Aorta (tissue), 5 donors: ENCODE results near the gene SLC4A8. TPM values are rescaled to one million over a fixed set of nuclear protein-coding genes. Genes with fewer than 3 reads are reported as not detected.

Experiments used
- ATAC-seq: fragments of 200-7000 bp; cut with Tn5 transposase; one replicate; pipeline ENCODE4 v1.9.1; 2022; ENCODE audit warnings: moderate library complexity; ENCODE audit not compliant: low FRiP score
- DNase-seq, 2 donors: peaks; one replicate each; pipeline ENCODE4 v3.0.0-alpha.2; 2020
- H3K27ac ChIP-seq, 2 donors: one replicate each; pipeline ENCODE4 v1.5.1; 2013; ENCODE audit warnings: low read length in 2 of 2, mild to moderate bottlenecking in 2 of 2, moderate library complexity in 2 of 2, control low read depth in 1 of 2, inconsistent platforms in 1 of 2, low read depth in 1 of 2
- H3K27me3 ChIP-seq, 2 donors: one replicate each; pipeline ENCODE4 v1.6.1; 2013; ENCODE audit warnings: control low read depth in 1 of 2, low read length in 1 of 2, mild to moderate bottlenecking in 1 of 2, moderate library complexity in 1 of 2; ENCODE audit not compliant: insufficient read depth in 2 of 2, control insufficient read depth in 1 of 2
- H3K36me3 ChIP-seq, 2 donors: one replicate each; pipeline ENCODE4 v1.6.1; 2013; ENCODE audit warnings: control low read depth in 1 of 2, low read length in 1 of 2, mild to moderate bottlenecking in 1 of 2; ENCODE audit not compliant: insufficient read depth in 2 of 2, control insufficient read depth in 1 of 2
- H3K4me1 ChIP-seq, 2 donors: one replicate each; pipeline ENCODE4 v1.6.1; 2013; ENCODE audit warnings: low read length in 2 of 2, control low read depth in 1 of 2, mild to moderate bottlenecking in 1 of 2, moderate library complexity in 1 of 2; ENCODE audit not compliant: insufficient read depth in 2 of 2, control insufficient read depth in 1 of 2
- H3K4me3 ChIP-seq, 2 donors: one replicate each; pipeline ENCODE4 v1.5.1; 2013; ENCODE audit warnings: low read length in 2 of 2, control low read depth in 1 of 2, mild to moderate bottlenecking in 1 of 2
- H3K9me3 ChIP-seq: one replicate; pipeline ENCODE4 v1.6.1; 2013; ENCODE audit warnings: mild to moderate bottlenecking, low read length; ENCODE audit not compliant: control insufficient read depth
- WGBS, 2 donors: extraction: QIAGEN DNeasy Blood & Tissue Kit; methylation state at CpG; one replicate each; pipeline ENCODE4 v1.1.7; 2013; 5-methylcytosine and 5-hydroxymethylcytosine counted together
- intact Hi-C, 2 donors: fragments of 100-400 bp; cut with DNase I; formaldehyde crosslinking; loops; one replicate each; pipeline versions ENCODE4 v1.14.2 to v1.15.0; 2022
- polyA plus RNA-seq, 2 donors: library from polyadenylated mRNA; stranded (reverse); fragments of 200-250 nt; gene quantifications; one replicate each; pipeline ENCODE4 v1.2.3, GENCODE V29; 2013
- total RNA-seq, 2 donors: library from RNA; stranded (reverse); fragmentation: NEBNext Ultra II Directional; extraction: Animal tissue kit (Norgen Biotek cat#: 25700); gene quantifications; one replicate each; pipeline ENCODE4 v1.2.1, GENCODE V29; 2021
- donor health status: healthy with polysubstance abuse.
- donor health status: Bipolar disorder and iron deficiency.
- donor health status: DM: no; HTN: no; CAD: no.
- donor health status: DM: no; HTN: no; CAD: no.
- donor health status: DM: yes; HTN: yes; CAD: no.

The SLC4A8 gene
- total and polyA plus RNA-seq, 4 donors = 0.36 to 6.1 (median 2.3) TPM

GRCh38 chr12:51430196-51430895 lies 5.7 kb downstream of the SLC4A8 start:
- Histone ChIP-seq H3K4me3 (no peak overlapping the region), H3K9me3 (no peaks in the 10 kb centered on the region), H3K27ac (no peak overlapping the region), H3K36me3 (peaks cover 0 to 5% of the 10 kb centered on the region in 2 donors), H3K27me3 (no peaks in the 10 kb centered on the region), H3K4me1 (no peaks in the 10 kb centered on the region)
- intact Hi-C loops = no loop called here
- ATAC-seq = no peak
- DNase-seq = no peak
- WGBS, 2 donors = 61 to 63% methylated on average over 4 of the region's 4 CpGs

GRCh38 chr12:51432921-51433320 lies 8.3 kb downstream of the SLC4A8 start:
- no peaks in the 10 kb centered on the region for H3K27me3 ChIP-seq
- H3K36me3 ChIP-seq = peaks cover 0 to 5% of the 10 kb centered on the region in 2 donors
- H3K9me3 ChIP-seq = no peaks in the 10 kb centered on the region
- DNase-seq (no peak), ATAC-seq (no peak)
- H3K4me3 ChIP-seq = no peak overlapping the region
- 82 to 90% methylated on average over 2 of the region's 2 CpGs for WGBS, 2 donors
- intact Hi-C loops = no loop called here
- H3K27ac ChIP-seq = no peak overlapping the region
- no peaks in the 10 kb centered on the region for H3K4me1 ChIP-seq

DNA sequence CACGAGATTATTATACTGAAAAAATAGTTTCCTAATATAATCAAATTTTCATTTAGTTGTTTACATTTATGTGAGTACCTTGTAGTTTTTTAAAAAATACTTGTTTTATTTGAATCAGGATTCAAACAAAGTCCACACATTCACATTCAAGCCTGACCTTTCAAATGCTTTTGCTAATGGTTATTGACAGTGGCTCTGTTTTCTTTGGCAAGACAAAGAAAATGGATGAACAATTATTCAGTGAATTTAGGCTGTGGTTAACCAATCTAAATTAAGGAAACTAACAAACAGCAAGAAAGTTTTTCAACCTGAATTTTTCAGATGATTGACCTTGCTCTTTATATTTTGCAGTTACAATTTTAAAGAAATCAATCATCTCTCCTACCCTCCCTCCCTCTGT lies 9.7 kb downstream of the SLC4A8 start:
- Histone ChIP-seq H3K27ac (no peak overlapping the region), H3K36me3 (peaks cover 0 to 5% of the 10 kb centered on the region in 2 donors), H3K4me3 (no peak overlapping the region), H3K4me1 (no peaks in the 10 kb centered on the region), H3K9me3 (no peaks in the 10 kb centered on the region), H3K27me3 (no peaks in the 10 kb centered on the region)
- WGBS, 2 donors = 7 to 11% methylated on average over 1 of the region's 1 CpG
- intact Hi-C loops = no loop called here
- ATAC-seq (no peak), DNase-seq (no peak)

DNA sequence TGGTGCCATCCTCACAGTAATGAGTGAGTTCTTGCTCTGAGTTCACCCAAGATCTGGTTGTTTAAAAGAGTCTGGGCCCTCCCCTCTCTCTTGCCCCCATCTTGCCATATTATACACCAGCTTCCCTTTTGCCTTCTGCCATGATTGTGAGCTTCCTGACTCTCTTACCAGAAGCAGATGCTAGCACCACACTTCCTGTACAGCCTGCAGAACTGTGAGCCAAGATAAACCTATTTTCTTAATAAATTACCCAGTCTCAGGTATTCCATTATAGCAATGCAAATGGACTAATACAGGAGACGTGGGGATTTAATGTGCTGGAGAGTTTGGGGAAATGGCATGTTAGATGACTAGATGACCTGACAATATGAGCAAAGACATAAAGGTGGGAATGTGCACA lies 12.8 kb downstream of the SLC4A8 start:
- DNase-seq = no peak
- H3K9me3 ChIP-seq = no peaks in the 10 kb centered on the region
- H3K4me3 ChIP-seq = no peak overlapping the region
- no peaks in the 10 kb centered on the region for H3K4me1 ChIP-seq
- no peak overlapping the region for H3K27ac ChIP-seq
- H3K27me3 ChIP-seq = no peaks in the 10 kb centered on the region
- 54 to 72% methylated on average over 1 of the region's 1 CpG for WGBS, 2 donors
- ATAC-seq = no peak
- intact Hi-C loops = no loop called here
- H3K36me3 ChIP-seq = no peaks in the 10 kb centered on the region

DNA sequence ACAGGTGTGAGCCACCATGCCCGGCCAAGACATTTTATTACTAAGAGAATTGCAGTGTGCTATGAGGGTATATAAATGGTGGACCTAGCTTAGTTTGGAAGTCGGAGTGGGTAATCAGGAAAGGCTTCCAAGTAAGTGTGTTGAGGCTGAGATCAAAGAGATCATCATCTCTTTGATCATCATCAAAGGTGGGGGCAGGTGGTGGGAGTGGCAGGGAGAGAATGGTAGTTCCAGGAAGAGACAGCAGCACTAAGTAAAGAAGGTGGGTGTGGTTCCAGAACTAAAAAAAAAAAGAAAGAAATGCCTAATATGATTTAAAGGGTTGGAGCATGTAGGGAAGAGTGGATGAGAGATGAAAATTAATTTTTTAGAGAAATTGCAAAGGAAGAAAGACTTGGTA lies 14.7 kb downstream of the SLC4A8 start:
- WGBS, 2 donors = 83 to 84% methylated on average over 2 of the region's 2 CpGs
- Histone ChIP-seq H3K27ac (no peak overlapping the region), H3K27me3 (no peaks in the 10 kb centered on the region), H3K36me3 (no peaks in the 10 kb centered on the region), H3K9me3 (no peaks in the 10 kb centered on the region), H3K4me1 (no peaks in the 10 kb centered on the region), H3K4me3 (no peak overlapping the region)
- ATAC-seq (no peak), DNase-seq (no peak)
- intact Hi-C loops = no loop called here

DNA sequence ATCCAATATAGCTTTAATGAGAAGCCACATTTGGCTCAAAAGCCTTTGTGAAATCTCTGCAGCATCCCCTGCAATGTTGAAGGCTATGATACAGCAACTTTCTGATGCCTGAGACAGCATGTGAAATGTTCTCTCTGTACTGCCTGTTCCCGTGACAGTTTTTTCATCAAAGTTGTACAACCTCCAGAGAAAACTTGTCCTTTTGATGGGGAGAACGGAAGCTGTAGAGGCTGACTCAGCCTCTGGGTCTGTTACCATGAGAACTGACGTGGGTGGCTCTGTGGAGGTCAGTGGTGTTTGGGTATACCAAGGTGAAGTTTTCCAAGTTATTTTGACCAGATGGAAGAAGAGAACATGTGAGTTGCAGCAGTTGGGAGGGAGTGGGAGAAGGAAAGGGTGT lies 17.0 kb downstream of the SLC4A8 start:
- H3K27ac ChIP-seq = no peak overlapping the region
- no peak for DNase-seq
- no peak overlapping the region for H3K4me3 ChIP-seq
- intact Hi-C loops = no loop called here
- H3K4me1 ChIP-seq = no peaks in the 10 kb centered on the region
- H3K27me3 ChIP-seq = no peaks in the 10 kb centered on the region
- H3K9me3 ChIP-seq = no peaks in the 10 kb centered on the region
- no peak for ATAC-seq
- H3K36me3 ChIP-seq = no peaks in the 10 kb centered on the region
- WGBS, 2 donors = 2 to 8% methylated on average over 3 of the region's 3 CpGs

DNA sequence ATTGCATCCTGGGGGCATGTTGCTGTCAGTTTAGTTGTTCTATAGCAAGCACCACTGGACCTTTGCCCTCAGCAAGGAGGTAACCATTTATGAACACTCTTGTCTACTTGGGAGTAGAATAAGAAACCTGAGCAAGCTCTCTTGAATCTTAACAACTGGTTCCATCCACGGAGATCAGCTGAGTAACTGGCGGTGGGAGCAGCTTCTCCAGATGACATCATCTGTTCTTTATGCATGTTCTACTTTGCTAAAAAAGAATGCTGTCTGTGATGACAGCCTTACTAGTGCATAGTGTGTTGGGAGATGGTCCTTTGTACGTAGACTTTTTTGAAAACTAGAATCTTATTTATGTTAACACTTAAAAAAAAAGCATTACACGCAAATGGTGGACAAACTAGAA lies 17.7 kb downstream of the SLC4A8 start:
- Histone ChIP-seq H3K27ac (no peak overlapping the region), H3K36me3 (no peaks in the 10 kb centered on the region), H3K4me1 (no peaks in the 10 kb centered on the region), H3K27me3 (no peaks in the 10 kb centered on the region), H3K9me3 (no peaks in the 10 kb centered on the region), H3K4me3 (no peak overlapping the region)
- ATAC-seq = no peak
- 62 to 64% methylated on average over 4 of the region's 4 CpGs for WGBS, 2 donors
- no peak for DNase-seq
- intact Hi-C loops = no loop called here

- H3K4me1 ChIP-seq = no peaks in the 10 kb centered on the region
- intact Hi-C loops = no loop called here
- no peak overlapping the region for H3K27ac ChIP-seq
- ATAC-seq (no peak), DNase-seq (no peak)
- H3K27me3 ChIP-seq = no peaks in the 10 kb centered on the region
- no peaks in the 10 kb centered on the region for H3K9me3 ChIP-seq
- 90 to 93% methylated on average over 5 of the region's 5 CpGs for WGBS, 2 donors
- H3K36me3 ChIP-seq = no peaks in the 10 kb centered on the region
- no peak overlapping the region for H3K4me3 ChIP-seq
Observed at GRCh38 chr12:51443573-51443972, 18.9 kb downstream of the SLC4A8 start.

GRCh38 chr12:51448618-51449256 lies 24.1 kb downstream of the SLC4A8 start:
- ATAC-seq = no peak
- intact Hi-C loops = no loop called here

More at GRCh38 chr12:51448618-51449256, 24.1 kb downstream of the SLC4A8 start:
- Histone ChIP-seq H3K27me3 (no peaks in the 10 kb centered on the region), H3K4me3 (no peak overlapping the region), H3K36me3 (no peaks in the 10 kb centered on the region), H3K4me1 (no peaks in the 10 kb centered on the region), H3K9me3 (no peaks in the 10 kb centered on the region), H3K27ac (no peak overlapping the region)
- DNase-seq = no peak
- 76 to 89% methylated on average over 3 of the region's 3 CpGs for WGBS, 2 donors
